GM23338 (cell line): ENCODE results near the gene MAN1C1. TPM values are rescaled to one million over a fixed set of nuclear protein-coding genes. Genes with fewer than 3 reads are reported as not detected.

Experiments
- ATAC-seq: fragments of 200-7000 bp; cut with Tn5 transposase; 3 replicates; pipeline ENCODE4 v1.9.1; 2020
- DNase-seq: peaks from one replicate; pipeline ENCODE4 v3.0.0-alpha.2; 2015; ENCODE audit warnings: low spot score
- H2AFZ ChIP-seq: fragments of 200-600 bp; sonication (generic); 2 replicates; pipeline ENCODE4 v1.8.0; 2016; ENCODE audit warnings: antibody characterized with exemption, mild to moderate bottlenecking, moderate library complexity
- H3F3A ChIP-seq: fragments of 200-600 bp; sonication (generic); replicated peaks from 2 replicates; pipeline ENCODE4 v1.8.0; 2017; ENCODE audit warnings: antibody characterized with exemption, mixed run types, low read depth
- H3K27ac ChIP-seq: fragments of 200-600 bp; sonication (generic); 2 replicates; pipeline ENCODE4 v1.6.1; 2016; ENCODE audit warnings: low read depth
- H3K27me3 ChIP-seq: fragments of 200-600 bp; sonication (generic); 2 replicates; pipeline ENCODE4 v1.8.0; 2016; ENCODE audit warnings: mild to moderate bottlenecking, mixed run types, moderate library complexity; ENCODE audit not compliant: insufficient read depth
- H3K36me3 ChIP-seq: fragments of 200-600 bp; sonication (generic); 2 replicates; pipeline ENCODE4 v1.8.0; 2016; ENCODE audit warnings: mild to moderate bottlenecking; ENCODE audit not compliant: insufficient read depth
- H3K4me1 ChIP-seq: fragments of 200-600 bp; sonication (generic); 2 replicates; pipeline ENCODE4 v1.8.0; 2016; ENCODE audit warnings: mild to moderate bottlenecking, moderate library complexity; ENCODE audit not compliant: insufficient read depth
- H3K4me2 ChIP-seq: fragments of 200-600 bp; sonication (generic); 2 replicates; pipeline ENCODE4 v1.7.1; 2017; ENCODE audit warnings: mixed run types
- H3K4me3 ChIP-seq: fragments of 200-600 bp; sonication (generic); 2 replicates; pipeline ENCODE4 v1.6.1; 2016; ENCODE audit warnings: mixed run types
- H3K79me2 ChIP-seq: fragments of 200-600 bp; sonication (generic); replicated peaks from 2 replicates; pipeline ENCODE4 v1.8.0; 2017; ENCODE audit warnings: mild to moderate bottlenecking; ENCODE audit not compliant: insufficient read depth
- H3K9me2 ChIP-seq: fragments of 200-600 bp; sonication (generic); 2 replicates; pipeline ENCODE4 v1.8.0; 2017; ENCODE audit not compliant: insufficient read depth
- H4K20me1 ChIP-seq: fragments of 200-600 bp; sonication (generic); replicated peaks from 2 replicates; pipeline ENCODE4 v1.8.0; 2017; ENCODE audit warnings: mild to moderate bottlenecking; ENCODE audit not compliant: insufficient read depth
- H3K27ac Mint-ChIP-seq: 2 replicates; pipeline ENCODE4 v1.8.0; 2020; ENCODE audit warnings: inconsistent platforms, mild to moderate bottlenecking, moderate library complexity, mixed read lengths
- H3K27me3 Mint-ChIP-seq: 3 replicates; pipeline ENCODE4 v1.8.0; 2022; ENCODE audit warnings: low read depth, mild to moderate bottlenecking, moderate library complexity, mixed read lengths, inconsistent platforms; ENCODE audit not compliant: insufficient read depth, poor library complexity
- H3K36me3 Mint-ChIP-seq: 3 replicates; pipeline ENCODE4 v1.8.0; 2021; ENCODE audit warnings: low read depth, mild to moderate bottlenecking, inconsistent platforms, moderate library complexity, mixed read lengths
- H3K4me1 Mint-ChIP-seq: 3 replicates; pipeline ENCODE4 v1.8.0; 2020; ENCODE audit warnings: mild to moderate bottlenecking, inconsistent platforms, mixed read lengths
- H3K4me3 Mint-ChIP-seq: 3 replicates; pipeline ENCODE4 v1.8.0; 2021; ENCODE audit warnings: moderate library complexity, mild to moderate bottlenecking, inconsistent platforms, mixed read lengths
- H3K9me3 Mint-ChIP-seq: 3 replicates; pipeline ENCODE4 v1.8.0; 2020; ENCODE audit warnings: moderate library complexity, mild to moderate bottlenecking, inconsistent platforms, mixed read lengths
- CREB1 ChIP-seq: fragments of 250-450 bp; sonication (Bioruptor Pico); IDR thresholded peaks from 2 replicates; pipeline ENCODE4 v1.5.0; 2020; ENCODE audit warnings: low read depth, mild to moderate bottlenecking, moderate library complexity
- EZH2phosphoT487 ChIP-seq: fragments of 200-600 bp; sonication (generic); IDR thresholded peaks from one replicate; pipeline ENCODE4 v1.8.1; 2018; ENCODE audit warnings: antibody characterized with exemption; ENCODE audit not compliant: unreplicated experiment
- NANOG ChIP-seq: IDR thresholded peaks from 2 replicates; pipeline ENCODE4 v1.6.1; 2016; ENCODE audit warnings: antibody characterized with exemption, borderline replicate concordance
- STAT1 ChIP-seq: IDR thresholded peaks from one replicate; pipeline ENCODE4 v1.6.1; 2016; ENCODE audit warnings: antibody characterized with exemption; ENCODE audit not compliant: unreplicated experiment
- ZNF114 ChIP-seq: fragments of 250-450 bp; sonication (Bioruptor Pico); IDR thresholded peaks from 2 replicates; pipeline ENCODE4 v1.5.0; 2020; ENCODE audit warnings: mild to moderate bottlenecking, moderate library complexity
- polyA plus RNA-seq: library from polyadenylated mRNA; unstranded; fragments of >200 nt; fragmentation: Nextera tagmentation; extraction: Ambion mirVana; gene quantifications from 2 replicates; pipeline ENCODE4 v1.2.1, GENCODE V29; 2016
- total RNA-seq: library from RNA; depleted of rRNA; stranded (reverse); fragments of >200 nt; shearing (Covaris generic); gene quantifications from 2 replicates; pipeline ENCODE4 v1.2.3, GENCODE V29; 2014
- TF ChIP-seq, protein P1 (sequence below): fragments of 250-450 bp; sonication (Bioruptor Pico); IDR thresholded peaks from 2 replicates; pipeline ENCODE4 v1.5.0; 2020; ENCODE audit warnings: mild to moderate bottlenecking, moderate library complexity
- TF ChIP-seq, protein P2 (sequence below): IDR thresholded peaks from one replicate; pipeline ENCODE4 v1.6.1; 2018; ENCODE audit warnings: antibody characterized with exemption; ENCODE audit not compliant: unreplicated experiment
- TF ChIP-seq, protein P3 (sequence below): IDR thresholded peaks from 2 replicates; pipeline ENCODE4 v1.6.1; 2016; ENCODE audit warnings: antibody characterized with exemption
- TF ChIP-seq, protein P4 (sequence below), 2 experiments: fragments of 200-600 bp in 1 of 2; sonication (generic) in 1 of 2; conservative IDR thresholded peaks; 2 replicates each; pipeline versions ENCODE4 v1.5.1 to v1.6.1; 2016 to 2017; ENCODE audit warnings: antibody characterized with exemption in 2 of 2, low read depth in 2 of 2, mild to moderate bottlenecking in 2 of 2, moderate library complexity in 1 of 2

The MAN1C1 gene
- total and polyA plus RNA-seq, 2 experiments from 2014 or later: 5.4 to 13.6 TPM

DNA sequence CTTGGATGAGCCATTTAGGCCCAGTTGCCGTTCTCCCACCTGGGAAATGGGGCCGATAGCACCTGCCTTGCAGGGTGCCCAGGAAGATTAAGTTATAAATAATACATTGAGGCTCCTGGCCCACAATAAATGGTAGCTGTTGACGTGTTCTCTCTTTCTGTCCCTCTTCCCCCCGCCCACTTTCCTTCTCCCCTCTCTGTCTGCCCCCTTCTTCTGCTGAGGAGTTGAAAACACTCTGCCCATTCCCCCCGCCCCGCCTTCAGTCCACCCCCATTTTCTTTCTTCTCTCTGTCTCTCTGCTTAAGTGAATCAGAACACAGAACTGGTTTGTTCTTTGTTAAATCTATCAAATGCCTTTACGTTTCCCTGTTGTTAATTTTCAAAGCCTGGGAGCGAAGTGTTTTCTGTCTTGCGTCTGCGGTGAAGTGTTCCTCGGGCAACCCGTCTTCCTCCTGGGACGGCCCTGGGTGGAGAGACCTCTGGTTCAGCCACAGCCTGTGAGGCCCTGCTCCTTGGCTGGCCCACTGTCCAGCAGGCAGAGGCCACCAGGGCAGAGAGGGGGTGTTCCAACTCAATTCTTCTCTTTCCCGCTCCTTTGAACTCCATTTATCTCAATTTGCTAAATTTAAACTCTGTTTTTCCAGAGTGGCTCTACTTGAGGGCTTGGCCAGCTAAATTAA lies 154.1 kb downstream of the MAN1C1 start (continued):
- TF ChIP-seq, protein P1, sequence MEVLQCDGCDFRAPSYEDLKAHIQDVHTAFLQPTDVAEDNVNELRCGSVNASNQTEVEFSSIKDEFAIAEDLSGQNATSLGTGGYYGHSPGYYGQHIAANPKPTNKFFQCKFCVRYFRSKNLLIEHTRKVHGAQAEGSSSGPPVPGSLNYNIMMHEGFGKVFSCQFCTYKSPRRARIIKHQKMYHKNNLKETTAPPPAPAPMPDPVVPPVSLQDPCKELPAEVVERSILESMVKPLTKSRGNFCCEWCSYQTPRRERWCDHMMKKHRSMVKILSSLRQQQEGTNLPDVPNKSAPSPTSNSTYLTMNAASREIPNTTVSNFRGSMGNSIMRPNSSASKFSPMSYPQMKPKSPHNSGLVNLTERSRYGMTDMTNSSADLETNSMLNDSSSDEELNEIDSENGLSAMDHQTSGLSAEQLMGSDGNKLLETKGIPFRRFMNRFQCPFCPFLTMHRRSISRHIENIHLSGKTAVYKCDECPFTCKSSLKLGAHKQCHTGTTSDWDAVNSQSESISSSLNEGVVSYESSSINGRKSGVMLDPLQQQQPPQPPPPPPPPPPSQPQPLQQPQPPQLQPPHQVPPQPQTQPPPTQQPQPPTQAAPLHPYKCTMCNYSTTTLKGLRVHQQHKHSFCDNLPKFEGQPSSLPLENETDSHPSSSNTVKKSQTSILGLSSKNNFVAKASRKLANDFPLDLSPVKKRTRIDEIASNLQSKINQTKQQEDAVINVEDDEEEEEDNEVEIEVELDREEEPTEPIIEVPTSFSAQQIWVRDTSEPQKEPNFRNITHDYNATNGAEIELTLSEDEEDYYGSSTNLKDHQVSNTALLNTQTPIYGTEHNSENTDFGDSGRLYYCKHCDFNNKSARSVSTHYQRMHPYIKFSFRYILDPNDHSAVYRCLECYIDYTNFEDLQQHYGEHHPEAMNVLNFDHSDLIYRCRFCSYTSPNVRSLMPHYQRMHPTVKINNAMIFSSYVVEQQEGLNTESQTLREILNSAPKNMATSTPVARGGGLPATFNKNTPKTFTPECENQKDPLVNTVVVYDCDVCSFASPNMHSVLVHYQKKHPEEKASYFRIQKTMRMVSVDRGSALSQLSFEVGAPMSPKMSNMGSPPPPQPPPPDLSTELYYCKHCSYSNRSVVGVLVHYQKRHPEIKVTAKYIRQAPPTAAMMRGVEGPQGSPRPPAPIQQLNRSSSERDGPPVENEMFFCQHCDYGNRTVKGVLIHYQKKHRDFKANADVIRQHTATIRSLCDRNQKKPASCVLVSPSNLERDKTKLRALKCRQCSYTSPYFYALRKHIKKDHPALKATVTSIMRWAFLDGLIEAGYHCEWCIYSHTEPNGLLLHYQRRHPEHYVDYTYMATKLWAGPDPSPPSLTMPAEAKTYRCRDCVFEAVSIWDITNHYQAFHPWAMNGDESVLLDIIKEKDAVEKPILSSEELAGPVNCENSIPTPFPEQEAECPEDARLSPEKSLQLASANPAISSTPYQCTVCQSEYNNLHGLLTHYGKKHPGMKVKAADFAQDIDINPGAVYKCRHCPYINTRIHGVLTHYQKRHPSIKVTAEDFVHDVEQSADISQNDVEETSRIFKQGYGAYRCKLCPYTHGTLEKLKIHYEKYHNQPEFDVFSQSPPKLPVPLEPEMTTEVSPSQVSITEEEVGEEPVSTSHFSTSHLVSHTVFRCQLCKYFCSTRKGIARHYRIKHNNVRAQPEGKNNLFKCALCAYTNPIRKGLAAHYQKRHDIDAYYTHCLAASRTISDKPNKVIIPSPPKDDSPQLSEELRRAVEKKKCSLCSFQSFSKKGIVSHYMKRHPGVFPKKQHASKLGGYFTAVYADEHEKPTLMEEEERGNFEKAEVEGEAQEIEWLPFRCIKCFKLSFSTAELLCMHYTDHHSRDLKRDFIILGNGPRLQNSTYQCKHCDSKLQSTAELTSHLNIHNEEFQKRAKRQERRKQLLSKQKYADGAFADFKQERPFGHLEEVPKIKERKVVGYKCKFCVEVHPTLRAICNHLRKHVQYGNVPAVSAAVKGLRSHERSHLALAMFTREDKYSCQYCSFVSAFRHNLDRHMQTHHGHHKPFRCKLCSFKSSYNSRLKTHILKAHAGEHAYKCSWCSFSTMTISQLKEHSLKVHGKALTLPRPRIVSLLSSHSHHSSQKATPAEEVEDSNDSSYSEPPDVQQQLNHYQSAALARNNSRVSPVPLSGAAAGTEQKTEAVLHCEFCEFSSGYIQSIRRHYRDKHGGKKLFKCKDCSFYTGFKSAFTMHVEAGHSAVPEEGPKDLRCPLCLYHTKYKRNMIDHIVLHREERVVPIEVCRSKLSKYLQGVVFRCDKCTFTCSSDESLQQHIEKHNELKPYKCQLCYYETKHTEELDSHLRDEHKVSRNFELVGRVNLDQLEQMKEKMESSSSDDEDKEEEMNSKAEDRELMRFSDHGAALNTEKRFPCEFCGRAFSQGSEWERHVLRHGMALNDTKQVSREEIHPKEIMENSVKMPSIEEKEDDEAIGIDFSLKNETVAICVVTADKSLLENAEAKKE (CRISPR knock-in tag): no peak

DNA sequence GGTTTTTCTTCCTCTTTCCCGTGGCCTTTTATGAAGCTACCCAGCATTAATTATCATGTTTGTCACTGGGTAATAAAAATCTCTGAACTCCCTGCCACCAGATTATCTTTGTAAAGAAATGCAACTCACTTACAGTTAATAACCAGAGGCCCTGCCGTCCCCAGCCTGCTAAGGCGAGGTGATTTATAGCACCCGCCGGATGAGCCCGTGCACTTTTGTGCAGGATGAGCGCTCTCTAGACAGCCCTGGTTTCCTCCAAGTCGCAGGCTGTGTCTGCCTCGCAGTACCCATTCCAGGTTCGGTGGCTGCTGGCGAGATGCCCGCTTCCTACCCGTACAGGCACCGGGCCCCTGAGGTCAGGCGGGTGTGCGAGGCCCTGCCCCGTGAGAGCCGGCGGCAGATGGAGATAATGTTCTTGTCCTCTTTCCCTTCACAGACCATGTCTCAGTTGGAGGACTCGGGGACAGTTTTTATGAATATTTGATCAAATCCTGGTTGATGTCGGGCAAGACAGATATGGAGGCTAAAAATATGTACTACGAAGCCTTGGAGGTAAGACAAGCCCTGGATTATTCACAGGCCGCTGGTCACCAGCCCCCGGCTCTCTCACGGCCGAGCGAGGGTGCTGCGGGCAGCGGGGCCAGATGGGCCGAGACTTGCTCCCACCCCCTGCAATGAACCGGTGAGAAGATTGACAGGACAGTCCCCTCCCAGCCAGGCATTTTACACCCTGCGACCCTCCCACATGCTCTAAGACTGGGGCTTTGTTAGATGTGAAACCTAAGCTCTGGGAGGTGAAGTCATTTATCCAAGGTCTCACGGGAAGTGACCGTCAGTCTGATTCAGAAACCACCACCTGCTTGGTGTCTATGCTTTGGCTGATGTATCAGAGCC lies 154.9 kb downstream of the MAN1C1 start:
- DNase-seq: peak; percentile 52
- TF ChIP-seq, protein P2, sequence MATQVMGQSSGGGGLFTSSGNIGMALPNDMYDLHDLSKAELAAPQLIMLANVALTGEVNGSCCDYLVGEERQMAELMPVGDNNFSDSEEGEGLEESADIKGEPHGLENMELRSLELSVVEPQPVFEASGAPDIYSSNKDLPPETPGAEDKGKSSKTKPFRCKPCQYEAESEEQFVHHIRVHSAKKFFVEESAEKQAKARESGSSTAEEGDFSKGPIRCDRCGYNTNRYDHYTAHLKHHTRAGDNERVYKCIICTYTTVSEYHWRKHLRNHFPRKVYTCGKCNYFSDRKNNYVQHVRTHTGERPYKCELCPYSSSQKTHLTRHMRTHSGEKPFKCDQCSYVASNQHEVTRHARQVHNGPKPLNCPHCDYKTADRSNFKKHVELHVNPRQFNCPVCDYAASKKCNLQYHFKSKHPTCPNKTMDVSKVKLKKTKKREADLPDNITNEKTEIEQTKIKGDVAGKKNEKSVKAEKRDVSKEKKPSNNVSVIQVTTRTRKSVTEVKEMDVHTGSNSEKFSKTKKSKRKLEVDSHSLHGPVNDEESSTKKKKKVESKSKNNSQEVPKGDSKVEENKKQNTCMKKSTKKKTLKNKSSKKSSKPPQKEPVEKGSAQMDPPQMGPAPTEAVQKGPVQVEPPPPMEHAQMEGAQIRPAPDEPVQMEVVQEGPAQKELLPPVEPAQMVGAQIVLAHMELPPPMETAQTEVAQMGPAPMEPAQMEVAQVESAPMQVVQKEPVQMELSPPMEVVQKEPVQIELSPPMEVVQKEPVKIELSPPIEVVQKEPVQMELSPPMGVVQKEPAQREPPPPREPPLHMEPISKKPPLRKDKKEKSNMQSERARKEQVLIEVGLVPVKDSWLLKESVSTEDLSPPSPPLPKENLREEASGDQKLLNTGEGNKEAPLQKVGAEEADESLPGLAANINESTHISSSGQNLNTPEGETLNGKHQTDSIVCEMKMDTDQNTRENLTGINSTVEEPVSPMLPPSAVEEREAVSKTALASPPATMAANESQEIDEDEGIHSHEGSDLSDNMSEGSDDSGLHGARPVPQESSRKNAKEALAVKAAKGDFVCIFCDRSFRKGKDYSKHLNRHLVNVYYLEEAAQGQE: no peak
- TF ChIP-seq NANOG (no peak), EZH2phosphoT487 (no peak), ZNF114 (CRISPR knock-in tag) (no peak), CREB1 (no peak), STAT1 (no peak)
- TF ChIP-seq, protein P3, sequence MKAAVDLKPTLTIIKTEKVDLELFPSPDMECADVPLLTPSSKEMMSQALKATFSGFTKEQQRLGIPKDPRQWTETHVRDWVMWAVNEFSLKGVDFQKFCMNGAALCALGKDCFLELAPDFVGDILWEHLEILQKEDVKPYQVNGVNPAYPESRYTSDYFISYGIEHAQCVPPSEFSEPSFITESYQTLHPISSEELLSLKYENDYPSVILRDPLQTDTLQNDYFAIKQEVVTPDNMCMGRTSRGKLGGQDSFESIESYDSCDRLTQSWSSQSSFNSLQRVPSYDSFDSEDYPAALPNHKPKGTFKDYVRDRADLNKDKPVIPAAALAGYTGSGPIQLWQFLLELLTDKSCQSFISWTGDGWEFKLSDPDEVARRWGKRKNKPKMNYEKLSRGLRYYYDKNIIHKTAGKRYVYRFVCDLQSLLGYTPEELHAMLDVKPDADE: no peak
- TF ChIP-seq, protein P4, sequence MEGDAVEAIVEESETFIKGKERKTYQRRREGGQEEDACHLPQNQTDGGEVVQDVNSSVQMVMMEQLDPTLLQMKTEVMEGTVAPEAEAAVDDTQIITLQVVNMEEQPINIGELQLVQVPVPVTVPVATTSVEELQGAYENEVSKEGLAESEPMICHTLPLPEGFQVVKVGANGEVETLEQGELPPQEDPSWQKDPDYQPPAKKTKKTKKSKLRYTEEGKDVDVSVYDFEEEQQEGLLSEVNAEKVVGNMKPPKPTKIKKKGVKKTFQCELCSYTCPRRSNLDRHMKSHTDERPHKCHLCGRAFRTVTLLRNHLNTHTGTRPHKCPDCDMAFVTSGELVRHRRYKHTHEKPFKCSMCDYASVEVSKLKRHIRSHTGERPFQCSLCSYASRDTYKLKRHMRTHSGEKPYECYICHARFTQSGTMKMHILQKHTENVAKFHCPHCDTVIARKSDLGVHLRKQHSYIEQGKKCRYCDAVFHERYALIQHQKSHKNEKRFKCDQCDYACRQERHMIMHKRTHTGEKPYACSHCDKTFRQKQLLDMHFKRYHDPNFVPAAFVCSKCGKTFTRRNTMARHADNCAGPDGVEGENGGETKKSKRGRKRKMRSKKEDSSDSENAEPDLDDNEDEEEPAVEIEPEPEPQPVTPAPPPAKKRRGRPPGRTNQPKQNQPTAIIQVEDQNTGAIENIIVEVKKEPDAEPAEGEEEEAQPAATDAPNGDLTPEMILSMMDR (conservative IDR thresholded peaks at IDR 0.05; ENCODE audit: low read depth in 2 of 2): no peak

More for the DNA sequence above, 154.9 kb downstream of the MAN1C1 start:
- Histone ChIP-seq H3K4me3 (no peak overlapping the region), H3K4me2 (no peak overlapping the region), H3K9me2 (no peaks in the 10 kb centered on the region), H3K79me2 (no peaks in the 10 kb centered on the region), H3F3A (no peaks in the 10 kb centered on the region), H3K36me3 (no peaks in the 10 kb centered on the region), H3K27me3 (no peaks in the 10 kb centered on the region), H3K4me1 (no peaks in the 10 kb centered on the region), H4K20me1 (no peaks in the 10 kb centered on the region), H2AFZ (no peak overlapping the region), H3K27ac (no peak overlapping the region)
- H3K27ac Mint-ChIP-seq: no peak overlapping the region
- H3K4me1 Mint-ChIP-seq: peaks cover 26% of the 10 kb centered on the region
- H3K36me3 Mint-ChIP-seq: no peaks in the 10 kb centered on the region
- peak; percentile 77 for ATAC-seq
- no peaks in the 10 kb centered on the region for H3K9me3 Mint-ChIP-seq
- H3K4me3 Mint-ChIP-seq: no peak overlapping the region
- peaks cover 11% of the 10 kb centered on the region for H3K27me3 Mint-ChIP-seq
